Colon (tissue), 2 donors: ENCODE data around the gene GPR17.

Experiments used
- FAIRE-seq: peaks from 2 replicates; lab custom pipeline; 2012; peaks lifted over from hg19 to GRCh38; lab: Jason Lieb, UNC
- donor health status: control.
- donor health status: control.

GPR17 gene

GRCh38 chr2:127614731-127615130 lies 31.2 kb upstream of the GPR17 start:
- no peak for FAIRE-seq

GRCh38 chr2:127615511-127616166 lies 30.3 kb upstream of the GPR17 start:
- FAIRE-seq: no peak

- FAIRE-seq: no peak
Measured at GRCh38 chr2:127618551-127619202, 27.3 kb upstream of the GPR17 start.

- no peak for FAIRE-seq
Measured at GRCh38 chr2:127619203-127619590, 26.8 kb upstream of the GPR17 start.

- no peak for FAIRE-seq
Measured at GRCh38 chr2:127619877-127620705, 25.9 kb upstream of the GPR17 start.

GRCh38 chr2:127620866-127621265 lies 25.1 kb upstream of the GPR17 start:
- FAIRE-seq: no peak

GRCh38 chr2:127621981-127622431 lies 23.9 kb upstream of the GPR17 start:
- no peak for FAIRE-seq

- no peak for FAIRE-seq
Measured at GRCh38 chr2:127622561-127623387, 23.2 kb upstream of the GPR17 start.

GRCh38 chr2:127623388-127624319 lies 22.3 kb upstream of the GPR17 start:
- FAIRE-seq: no peak

GRCh38 chr2:127624320-127624755 lies 21.6 kb upstream of the GPR17 start:
- no peak for FAIRE-seq

- no peak for FAIRE-seq
Measured at GRCh38 chr2:127624756-127625571, 21.0 kb upstream of the GPR17 start.

GRCh38 chr2:127625572-127625951 lies 20.4 kb upstream of the GPR17 start:
- no peak for FAIRE-seq

GRCh38 chr2:127626175-127626574 lies 19.8 kb upstream of the GPR17 start:
- FAIRE-seq: no peak

- FAIRE-seq: no peak
Measured at GRCh38 chr2:127626917-127627739, 18.8 kb upstream of the GPR17 start.

- FAIRE-seq: no peak
Measured at GRCh38 chr2:127627740-127628571, 18.0 kb upstream of the GPR17 start.

- no peak for FAIRE-seq
Measured at GRCh38 chr2:127628767-127629614, 17.0 kb upstream of the GPR17 start.

GRCh38 chr2:127629637-127630036 lies 16.3 kb upstream of the GPR17 start:
- no peak for FAIRE-seq
